ENCODE results near the gene NCOR2.
"Not testable (repeated sequence)": the region's sequence is repeated elsewhere in the genome, so short reads cannot be mapped to it uniquely, and the experiment has no call there.

NCOR2 gene

DNA sequence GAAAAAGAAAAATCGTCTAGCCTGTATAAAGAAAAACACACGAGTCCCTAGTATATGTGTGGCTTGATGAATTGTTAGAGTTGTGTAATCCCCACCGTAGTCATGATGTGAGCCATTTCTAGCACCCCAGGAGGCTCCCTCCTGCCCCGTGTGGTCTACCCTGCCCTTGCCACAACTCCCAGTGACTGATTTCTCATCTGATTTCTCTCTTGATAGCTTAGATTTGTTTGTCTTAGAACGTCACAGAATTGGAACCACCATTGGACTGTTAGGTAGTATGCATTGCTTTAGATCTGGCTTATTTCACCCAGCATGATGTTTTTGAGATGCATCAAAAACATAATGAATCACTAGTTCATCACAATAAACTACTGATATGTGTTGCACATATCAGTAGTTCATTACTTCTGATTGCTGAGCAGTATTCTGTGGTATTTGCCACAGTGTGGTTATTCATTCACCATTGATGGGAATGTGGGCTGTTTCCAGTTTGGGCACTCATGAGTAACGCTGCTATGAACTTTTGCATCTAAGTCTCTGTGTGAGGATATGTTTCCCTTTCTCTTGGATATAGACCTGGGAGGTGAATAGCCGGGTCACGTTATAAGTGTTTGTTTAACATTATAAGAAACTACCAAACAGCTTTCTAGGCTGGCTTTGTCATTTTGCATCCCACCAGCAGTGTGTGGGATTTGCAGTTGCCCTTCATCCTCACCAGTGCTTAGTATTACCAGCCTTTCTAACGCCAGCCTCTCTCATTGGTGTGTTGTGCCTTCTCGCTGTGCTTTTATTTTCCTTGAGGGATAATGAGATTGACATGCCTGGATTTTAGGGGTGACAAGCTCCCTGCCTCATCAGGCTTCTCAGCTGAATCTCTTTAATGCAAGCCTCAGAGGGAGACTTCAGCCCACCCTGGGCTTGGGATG lies 31.9 kb upstream of the NCOR2 start:
- no peak for DNase-seq

DNA sequence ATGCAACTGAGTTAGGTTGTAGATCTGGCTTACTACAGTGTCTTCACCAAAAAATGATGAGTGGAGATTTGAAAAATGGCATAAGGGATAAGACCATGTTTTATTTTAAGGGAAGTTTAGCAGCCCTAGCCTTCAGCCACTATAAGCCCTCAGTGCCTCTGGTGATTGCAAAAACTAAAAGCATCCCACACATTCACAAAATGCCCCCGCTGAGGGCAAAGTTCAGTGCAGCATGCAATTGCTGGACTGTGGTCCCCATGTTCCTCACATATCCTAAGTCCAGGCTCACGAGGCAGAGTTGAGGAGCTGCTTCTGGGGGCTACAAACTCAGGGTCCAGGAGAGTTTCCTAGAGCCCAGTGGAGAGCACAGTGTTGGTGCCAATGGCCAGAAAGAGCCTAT lies 29.6 kb upstream of the NCOR2 start:
- DNase-seq: no peak

DNA sequence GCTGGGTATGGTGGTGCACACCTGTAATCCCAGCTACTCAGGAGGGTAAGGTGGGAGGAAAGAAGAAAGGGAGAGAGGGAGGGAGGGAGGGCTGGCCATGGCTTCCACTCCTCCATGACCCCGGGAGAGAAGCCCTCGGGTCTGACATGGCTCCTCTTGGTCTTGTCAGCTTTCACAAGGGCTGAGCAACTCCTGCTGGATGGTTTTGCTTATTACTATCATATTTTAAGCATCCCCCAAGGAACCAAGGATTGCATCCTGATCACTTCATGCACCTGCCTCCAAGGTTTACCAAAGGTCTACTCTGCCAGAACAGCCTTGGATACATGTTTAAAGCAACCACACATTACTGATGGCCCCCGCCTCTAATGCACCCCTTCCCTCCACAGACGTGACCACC lies 28.0 kb upstream of the NCOR2 start:
- no peak for DNase-seq

DNA sequence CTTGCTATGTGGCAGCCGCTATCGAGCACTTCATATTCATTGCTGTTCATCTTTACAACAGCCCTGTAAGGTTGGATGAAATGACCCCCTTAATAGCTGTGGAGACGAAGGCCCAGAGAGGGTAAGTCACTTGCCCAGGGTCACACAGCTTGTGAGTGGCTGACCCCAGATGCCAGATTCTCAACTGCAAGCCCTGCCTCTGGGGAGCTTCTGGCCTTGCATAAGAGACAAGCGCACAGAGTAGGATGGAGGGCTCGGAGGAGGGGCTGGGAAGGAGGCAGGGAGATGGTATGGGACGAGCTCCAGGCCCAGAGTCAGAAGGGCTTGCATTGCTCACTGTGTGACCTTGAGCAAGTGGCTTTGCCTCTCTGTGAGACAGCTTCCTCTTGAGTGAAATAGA lies 27.4 kb upstream of the NCOR2 start:
- no peak for DNase-seq

DNA sequence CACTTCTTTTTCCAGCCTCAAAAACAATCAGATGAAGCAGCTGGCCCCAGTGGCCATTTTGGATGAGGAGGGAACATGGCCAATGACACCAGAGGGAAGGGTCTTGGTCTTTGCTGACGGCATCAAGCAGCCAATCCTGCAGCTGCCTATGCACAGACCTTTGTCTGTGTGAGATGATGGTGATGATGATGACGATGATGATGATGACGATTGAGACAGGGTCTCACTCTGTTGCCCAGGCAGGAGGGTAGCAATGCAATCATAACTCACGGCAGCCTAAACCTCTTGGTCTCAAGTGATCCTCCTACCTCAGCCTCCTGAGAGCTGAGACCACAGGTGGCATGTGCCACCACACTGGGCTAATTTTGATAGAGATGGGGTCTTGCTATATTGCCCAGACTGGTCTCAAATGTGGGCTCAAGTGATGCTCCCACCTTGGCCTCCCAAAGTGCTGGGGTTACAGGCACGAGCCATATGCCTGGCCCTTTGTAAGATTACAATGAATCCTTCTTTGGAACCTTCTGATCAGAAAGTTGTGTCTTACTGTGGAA lies 26.5 kb upstream of the NCOR2 start:
- no peak for DNase-seq

DNA sequence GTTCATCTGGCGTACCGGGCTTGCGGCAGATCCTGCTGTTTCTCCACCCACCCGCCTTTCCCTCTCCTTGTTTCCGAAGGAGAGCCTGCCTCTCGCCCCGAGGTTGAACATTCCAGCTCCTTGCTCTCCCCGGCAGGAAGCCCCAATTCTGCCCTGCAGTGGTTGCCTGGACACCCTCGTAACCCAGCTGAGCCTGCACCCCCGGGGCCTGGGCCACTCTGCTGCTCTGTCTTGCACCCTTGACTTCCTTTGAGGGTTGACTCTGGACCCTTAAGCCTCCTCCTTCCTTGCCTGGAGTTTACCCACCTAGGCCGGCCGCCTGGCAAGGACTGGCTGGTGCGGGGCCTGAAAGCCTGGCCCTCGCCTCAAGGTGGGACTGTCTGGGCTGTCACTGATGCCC lies 25.8 kb upstream of the NCOR2 start:
- no peak for DNase-seq

DNA sequence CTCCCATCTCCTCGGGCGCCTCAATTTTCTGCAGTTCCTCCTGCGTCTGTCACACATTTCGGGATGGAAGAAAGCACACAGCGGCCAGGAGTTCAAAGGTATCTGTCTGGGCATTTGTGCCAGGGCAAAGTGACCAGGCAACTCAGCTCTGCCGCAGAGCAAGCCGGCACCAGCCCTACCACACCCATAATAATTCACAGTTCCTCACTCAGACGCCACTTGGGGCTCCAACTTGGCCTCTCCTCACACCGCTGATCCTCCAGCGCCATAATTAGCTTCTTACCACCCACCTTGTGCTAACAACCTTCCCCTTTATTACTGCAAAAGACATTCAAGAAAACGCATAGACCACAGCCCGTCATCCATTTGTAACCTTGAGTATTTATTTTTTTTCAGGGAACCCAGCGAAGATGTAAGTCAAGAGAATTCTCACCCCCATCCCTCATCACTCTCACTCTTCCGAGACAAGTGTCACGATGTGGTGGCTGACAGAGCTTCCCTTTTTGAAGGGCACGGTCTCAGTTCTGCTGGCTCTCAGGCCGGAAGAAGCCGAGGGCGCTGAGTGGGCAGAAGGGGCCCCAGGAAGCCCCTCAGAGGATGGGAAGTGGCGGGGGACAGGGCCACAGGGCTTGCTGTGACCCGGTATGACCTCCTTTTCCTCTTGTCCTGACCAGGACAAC lies 25.2 kb upstream of the NCOR2 start:
- no peak for DNase-seq

DNA sequence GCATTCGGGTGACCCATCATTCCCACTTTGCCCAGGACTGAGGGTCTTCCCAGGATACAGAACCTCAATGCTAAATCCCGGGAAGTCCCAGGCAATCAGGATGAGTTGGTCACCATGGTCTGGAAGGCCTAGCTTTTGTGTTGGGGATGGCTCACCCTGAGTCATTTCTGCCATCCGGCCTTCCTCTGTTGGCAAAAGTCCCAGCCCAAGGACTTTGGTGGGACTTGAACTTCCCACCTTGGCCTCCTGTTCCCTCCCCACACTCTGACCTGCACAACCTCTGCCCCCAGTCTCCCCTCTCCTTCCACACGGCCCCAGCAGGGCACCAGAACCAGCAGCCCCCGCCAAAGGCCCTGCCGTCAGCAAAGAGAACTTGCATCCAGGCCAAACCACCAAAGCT lies 24.6 kb upstream of the NCOR2 start:
- no peak for DNase-seq

DNA sequence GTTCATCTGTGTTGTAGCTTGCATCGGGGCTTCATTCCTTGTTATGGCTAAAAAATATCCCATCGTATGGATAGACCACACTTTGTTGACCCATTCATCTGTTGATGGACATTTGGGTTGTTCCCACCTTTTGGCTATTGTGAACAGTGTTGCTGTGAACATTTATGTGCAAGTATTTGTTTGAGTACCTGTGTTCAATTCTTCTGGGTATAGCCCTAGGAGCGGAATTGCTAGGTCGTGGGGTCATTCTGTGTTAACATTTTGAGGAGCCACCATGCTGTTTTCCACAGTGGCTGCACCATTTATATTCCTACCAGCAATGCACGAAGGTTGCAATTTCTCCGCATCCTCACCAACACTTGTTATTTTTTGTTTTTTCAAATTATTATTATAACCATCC lies 23.0 kb upstream of the NCOR2 start:
- no peak for DNase-seq

DNA sequence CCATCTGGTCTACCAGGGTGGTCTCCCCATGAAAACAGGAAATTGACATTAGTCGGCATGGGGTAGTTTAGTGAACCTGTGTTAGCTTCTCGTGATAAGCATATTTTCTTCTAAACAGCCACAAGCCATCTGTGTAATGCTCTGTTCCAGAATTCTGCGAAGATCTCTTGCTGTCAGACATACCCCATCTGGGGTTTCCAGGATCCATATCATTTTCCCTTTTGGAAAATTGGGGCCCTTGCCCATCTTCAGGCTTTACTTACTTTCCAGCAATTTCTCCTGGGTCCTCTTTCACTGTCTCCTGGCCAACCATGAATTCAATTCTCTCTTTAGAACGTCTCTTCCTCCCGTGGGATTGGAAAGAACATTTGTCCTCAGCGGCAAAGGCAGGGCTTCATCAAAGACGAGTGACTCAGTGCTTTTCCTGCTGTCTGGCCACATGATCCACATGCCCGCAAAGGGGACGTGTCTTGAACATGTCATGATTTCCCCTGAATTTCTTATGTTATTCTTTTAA lies 21.4 kb upstream of the NCOR2 start:
- no peak for DNase-seq

DNA sequence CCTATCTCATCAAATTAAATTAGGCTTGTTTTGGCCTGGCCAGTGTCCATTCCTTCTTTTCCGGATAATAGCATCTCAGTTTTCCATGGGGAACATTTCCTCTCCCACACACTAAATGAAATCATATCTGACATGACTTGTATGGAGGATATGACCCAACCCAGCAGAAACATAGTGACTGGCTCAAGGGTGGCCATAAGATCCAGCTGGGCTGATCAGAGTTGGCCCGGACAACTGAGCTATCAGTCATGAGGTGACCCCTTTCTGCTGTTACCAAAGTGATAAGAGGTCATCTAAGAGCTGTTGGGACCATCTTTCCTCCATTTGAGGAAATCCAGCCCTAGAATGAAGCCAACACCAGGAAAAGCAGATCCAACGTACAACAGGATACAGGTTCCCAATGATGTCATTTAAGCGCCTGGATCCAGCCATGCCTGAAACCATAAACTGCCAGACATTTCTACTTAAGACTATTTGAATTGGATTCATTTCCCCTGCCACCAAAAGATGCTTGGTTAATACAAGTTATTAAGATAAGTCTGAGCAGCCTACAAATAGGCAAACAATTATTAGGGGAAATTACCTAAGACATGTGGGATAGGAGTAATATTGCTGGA lies 20.7 kb upstream of the NCOR2 start:
- no peak for DNase-seq

DNA sequence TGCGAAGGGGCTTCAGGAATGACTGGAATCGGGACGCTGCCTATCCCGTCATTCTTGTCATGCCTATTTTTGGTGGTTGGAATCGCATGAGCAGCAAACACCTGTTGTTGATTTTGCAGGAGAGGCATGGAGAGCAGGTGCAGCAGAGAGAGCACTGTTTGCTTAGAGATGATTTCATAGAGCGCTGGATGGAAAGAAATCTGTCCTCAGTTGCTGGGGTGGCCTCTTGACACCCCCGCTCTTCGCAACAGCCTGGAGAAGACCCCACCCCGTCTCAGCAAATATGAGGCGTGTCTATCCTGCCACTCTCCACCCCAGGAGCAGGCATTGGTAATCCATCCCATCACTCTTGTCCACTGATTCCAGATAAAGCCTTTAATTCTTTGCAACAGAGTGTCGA lies 19.3 kb upstream of the NCOR2 start:
- no peak for DNase-seq

DNA sequence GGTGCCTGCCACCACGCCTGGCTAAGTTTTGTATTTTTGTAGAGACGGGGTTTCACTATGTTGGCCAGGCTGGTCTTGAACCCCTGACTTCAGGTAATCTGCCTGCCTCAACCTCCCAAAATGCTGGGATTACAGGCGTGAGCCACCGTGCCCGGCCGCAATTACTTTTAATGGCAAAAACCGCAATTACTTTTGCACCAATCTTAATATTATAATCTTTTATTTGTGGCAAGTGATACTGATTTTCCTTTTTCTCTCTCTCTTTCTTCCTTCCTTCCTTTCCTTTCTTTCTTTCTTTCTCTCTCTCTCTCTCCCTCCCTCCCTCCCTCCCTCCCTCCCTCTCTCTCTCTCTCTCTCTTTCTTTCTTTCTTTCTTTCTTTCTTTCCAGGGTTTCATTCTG lies 17.1 kb upstream of the NCOR2 start:
- not testable (repeated sequence) for DNase-seq

DNA sequence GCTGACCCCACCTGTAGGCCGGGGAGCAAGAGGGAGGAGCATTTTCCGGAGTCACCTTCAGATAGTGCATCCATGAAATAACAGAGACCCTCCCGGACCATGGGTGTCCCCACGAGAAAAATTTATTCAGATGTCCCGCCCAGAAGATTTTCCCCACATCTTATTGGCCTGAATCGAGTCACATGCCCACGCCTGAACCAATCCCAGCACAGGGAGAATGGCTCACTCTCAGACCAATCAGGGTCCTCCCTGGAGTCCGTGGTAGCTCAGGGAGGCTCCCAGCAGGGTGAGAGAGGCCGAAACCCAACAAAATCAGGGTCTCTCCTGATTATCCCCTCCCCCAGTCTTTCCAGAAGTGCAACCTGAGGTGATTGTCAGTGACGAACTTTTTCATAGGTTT lies 16.4 kb upstream of the NCOR2 start:
- no peak for DNase-seq

DNA sequence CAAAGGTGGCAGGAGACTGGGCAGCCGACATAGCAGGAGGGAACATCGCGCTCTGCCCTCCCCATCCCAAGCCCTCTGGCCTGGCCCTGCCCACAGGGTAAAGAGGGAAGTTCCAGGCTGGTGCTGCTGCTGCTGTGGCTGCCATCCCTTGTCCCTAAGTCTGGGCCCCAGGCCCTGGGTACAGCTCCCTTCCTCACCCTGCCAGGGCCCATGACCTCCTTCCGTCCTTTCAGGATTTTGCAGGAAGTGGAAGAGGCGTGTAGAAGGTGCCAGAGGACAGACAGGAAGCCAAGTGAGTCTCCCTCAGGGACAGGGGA lies 14.7 kb upstream of the NCOR2 start:
- DNase-seq: no peak

DNA sequence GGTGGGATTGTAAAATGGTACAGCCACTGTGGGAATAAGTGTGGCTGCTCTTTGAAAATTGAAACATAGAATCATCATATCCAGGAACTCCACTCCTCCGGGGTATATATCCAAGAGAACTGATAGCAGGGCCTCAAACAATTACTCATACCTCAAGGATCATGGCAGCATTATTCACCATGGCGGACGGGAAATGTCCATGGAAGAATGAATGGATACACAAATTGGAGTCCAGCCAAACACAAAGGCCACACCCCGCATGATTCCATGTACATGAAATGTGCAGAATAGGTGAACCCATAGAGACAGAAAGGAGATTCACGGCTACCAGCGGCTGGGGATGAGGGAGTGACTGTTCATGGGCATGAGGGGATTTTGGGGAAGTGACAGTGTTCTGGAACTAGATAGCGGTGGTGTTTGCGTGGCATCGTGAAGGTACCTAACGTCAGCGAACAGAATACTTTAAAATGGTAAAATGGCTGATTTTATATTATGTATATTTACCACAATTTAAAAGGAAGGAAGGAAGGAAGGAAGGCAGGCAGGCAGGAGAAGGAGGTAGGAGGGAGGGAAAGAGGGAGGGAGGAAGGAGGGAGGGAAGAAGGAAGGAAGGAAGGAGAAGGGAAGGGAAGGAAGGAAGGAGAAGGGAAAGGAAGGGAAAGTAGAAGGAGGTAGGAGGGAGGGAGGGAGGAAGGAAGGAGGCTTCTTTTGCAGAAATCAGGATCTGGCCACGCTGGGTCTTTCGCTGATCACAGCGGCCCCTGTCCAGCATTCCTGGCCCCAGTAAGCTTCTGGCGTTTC lies 14.1 kb upstream of the NCOR2 start:
- no peak for DNase-seq

DNA sequence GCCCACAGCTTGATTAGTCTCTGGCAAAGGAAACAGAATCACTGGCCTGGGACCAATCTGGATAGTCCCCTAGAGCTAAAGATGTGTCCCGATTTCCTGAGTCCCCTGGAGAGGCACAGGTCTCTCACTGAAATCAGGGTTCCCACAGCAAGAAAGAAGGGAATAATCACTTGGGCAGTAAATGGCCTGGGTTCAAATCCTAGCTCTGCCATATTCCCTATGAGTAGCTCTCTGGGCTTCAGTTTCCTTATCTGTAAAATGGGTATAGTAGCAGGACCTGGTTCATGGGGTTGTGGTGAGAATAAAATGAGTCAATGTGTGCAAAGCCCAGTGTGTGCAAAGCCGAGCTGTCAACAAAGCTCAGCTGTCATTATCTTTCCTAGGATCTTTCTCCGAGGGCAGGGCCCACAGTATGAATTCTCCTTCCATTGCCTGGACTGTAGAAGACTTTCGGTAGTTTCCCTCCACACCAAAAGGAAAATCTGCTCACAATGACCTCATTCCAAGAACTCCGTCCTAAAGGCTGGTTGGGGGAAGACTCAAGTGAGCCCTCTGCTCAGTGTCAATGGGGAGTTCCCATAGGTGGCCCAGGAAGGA lies 12.6 kb upstream of the NCOR2 start:
- DNase-seq: no peak

DNA sequence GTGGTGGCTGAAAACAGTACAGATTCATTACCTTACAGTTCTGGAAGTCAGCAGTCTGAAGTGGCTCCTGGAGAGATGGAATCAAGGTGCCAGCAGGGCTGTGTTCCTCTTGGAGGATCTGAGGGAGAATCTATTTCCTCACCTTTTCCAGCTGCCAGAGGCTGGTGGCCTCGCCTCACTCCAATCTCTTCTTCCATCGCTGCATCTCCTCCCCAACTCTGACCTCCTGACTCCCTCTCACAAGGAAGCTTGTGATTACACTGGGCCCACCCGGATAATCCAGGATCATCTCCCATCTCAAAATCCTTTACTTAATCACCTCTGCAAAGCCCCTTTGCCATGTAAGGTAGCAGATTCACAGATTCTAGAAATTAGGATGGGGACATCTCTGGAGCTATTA lies 11.4 kb upstream of the NCOR2 start:
- no peak for DNase-seq

DNA sequence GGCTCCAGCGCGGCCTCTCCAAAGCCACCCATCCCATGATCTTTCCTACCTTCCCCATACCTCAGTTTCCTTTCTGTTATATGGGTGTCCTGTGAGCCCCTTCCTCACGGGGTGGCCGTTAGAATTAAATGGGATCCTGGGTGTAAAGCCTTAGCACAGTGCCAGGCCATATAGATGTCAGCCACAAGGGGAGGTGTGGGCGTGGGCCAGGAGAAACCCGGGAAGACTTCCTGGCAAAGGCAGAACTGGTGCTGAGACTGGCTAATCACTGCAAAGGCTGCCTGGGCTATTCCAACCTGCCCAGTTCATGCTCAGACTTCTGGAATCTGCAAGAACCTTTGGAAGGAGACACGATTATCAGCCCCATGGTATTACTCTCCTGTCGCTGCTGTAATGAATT lies 11.0 kb upstream of the NCOR2 start:
- no peak for DNase-seq

DNA sequence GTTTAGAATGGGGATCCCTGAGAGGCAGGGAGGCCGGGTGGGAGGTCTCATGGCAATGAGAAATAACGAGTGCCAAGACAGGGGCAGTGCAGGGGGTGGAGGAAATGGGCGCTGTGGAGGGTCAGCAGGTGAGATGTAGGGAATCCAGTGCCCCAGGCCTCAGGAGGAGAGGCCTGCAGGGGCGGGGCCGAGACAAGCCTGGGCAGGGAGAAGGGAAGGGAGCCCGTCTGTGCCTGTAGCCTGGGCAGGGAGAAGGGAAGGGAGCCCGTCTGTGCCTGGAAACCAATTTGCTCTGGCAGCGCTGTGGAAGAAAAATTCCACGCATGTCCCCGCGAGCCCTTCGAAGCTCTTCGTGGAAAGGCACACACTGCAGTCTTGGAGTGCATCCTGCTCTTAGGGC lies 10.6 kb upstream of the NCOR2 start:
- no peak for DNase-seq

DNA sequence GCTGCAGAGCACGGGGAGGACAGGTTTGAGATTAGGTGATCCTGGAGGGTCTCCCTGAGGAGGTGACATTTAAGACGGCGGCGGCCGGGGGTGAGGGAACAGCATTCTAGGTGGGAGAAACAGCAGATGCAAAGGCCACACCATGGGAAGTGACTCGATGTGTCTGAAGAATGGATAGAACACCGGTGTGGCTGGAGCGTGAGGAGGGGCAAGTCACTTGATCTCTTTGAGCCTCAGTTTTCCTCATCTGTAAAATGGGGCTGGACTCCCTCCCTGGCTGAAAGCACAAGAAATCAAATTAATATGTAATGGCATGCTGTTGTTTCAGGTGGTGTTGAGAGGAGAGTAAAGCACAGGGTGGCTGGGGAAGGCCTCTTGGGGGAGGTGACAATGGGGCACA lies 10.0 kb upstream of the NCOR2 start:
- no peak for DNase-seq

DNA sequence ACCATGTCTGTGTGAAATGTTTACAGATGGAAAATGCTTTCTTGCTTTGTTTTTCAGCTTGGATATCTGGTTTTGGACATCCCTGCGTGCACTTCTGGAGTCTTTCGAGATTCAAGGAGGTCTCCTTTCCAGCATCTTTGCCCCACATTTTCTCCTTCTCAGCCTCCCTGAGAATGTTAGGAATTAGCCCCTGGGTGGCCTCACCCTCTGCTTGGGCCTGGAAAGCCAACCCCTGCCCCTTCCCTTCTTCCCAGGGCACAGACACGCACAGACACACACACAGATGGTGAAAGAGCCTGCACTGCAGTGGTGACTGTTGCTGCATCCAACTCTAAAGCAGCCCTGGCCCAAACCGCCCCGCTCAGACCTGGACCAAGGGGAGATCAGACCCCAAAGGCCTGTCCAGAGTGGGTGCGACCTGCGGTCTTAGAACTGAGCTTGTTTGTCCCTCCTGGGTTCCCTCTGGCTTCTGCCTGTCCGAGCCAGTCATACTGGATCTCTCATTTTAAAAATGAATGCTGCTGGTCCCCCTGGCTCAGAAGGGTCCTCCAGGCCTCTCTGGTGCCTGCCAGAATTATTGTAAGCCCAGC lies 8.7 kb upstream of the NCOR2 start:
- no peak for DNase-seq
